ENCODE measurements around the gene ZNF214.

ZNF214 gene

GRCh38 chr11:7019500-7020182, 505 bp downstream of the ZNF214 start:
- no peaks in the 10 kb centered on the region for H3K9me2 ChIP-seq (replicated peaks; ENCODE audit: low read depth, low read length)
- no peaks in the 10 kb centered on the region for H3K4me1 ChIP-seq (ENCODE audit: insufficient read depth, low read length, poor library complexity, severe bottlenecking)
- no peaks in the 10 kb centered on the region for H4K20me1 ChIP-seq (ENCODE audit: insufficient read depth, low read length, poor library complexity, severe bottlenecking)
- H3K9ac ChIP-seq (ENCODE audit: low read depth, low read length, poor library complexity, severe bottlenecking), result no peak overlapping the region
- no peaks in the 10 kb centered on the region for H3K36me3 ChIP-seq (ENCODE audit: insufficient read depth, low read length)
- no peaks in the 10 kb centered on the region for H3K27me3 ChIP-seq (ENCODE audit: insufficient read depth, low read length, poor library complexity, severe bottlenecking)
- TF ChIP-seq EZH2phosphoT487 (IDR thresholded peaks at IDR 0.05; ENCODE audit: borderline replicate concordance) (no peak), CTCF (conservative IDR thresholded peaks at IDR 0.05; ENCODE audit: low read length) (no peak)
- H3K79me2 ChIP-seq (ENCODE audit: insufficient read depth, low read length), result no peaks in the 10 kb centered on the region
- no peak overlapping the region for H3K4me3 ChIP-seq (ENCODE audit: low read length, poor library complexity, severe bottlenecking)
- H3K4me2 ChIP-seq (ENCODE audit: low read depth, low read length, poor library complexity, severe bottlenecking), result no peak overlapping the region
- H2AFZ ChIP-seq (ENCODE audit: low read length), result no peak overlapping the region
- H3K9me3 ChIP-seq (ENCODE audit: insufficient read depth, low read depth, low read length), result no peaks in the 10 kb centered on the region
- H3F3A ChIP-seq (ENCODE audit: low read depth), result no peaks in the 10 kb centered on the region

GRCh38 chr11:7016011-7016410, 4.1 kb downstream of the ZNF214 start:
- no peaks in the 10 kb centered on the region for H3K4me1 ChIP-seq (ENCODE audit: insufficient read depth, low read length, poor library complexity, severe bottlenecking)
- no peaks in the 10 kb centered on the region for H3K9me3 ChIP-seq (ENCODE audit: insufficient read depth, low read depth, low read length)
- no peaks in the 10 kb centered on the region for H3K9me2 ChIP-seq (replicated peaks; ENCODE audit: low read depth, low read length)
- no peaks in the 10 kb centered on the region for H3K36me3 ChIP-seq (ENCODE audit: insufficient read depth, low read length)
- TF ChIP-seq CTCF (conservative IDR thresholded peaks at IDR 0.05; ENCODE audit: low read length), result no peak
- no peak for TF ChIP-seq EZH2phosphoT487 (IDR thresholded peaks at IDR 0.05; ENCODE audit: borderline replicate concordance)
- H3F3A ChIP-seq (ENCODE audit: low read depth), result no peaks in the 10 kb centered on the region
- H3K4me3 ChIP-seq (ENCODE audit: low read length, poor library complexity, severe bottlenecking), result no peak overlapping the region
- no peak overlapping the region for H2AFZ ChIP-seq (ENCODE audit: low read length)
- H3K27me3 ChIP-seq (ENCODE audit: insufficient read depth, low read length, poor library complexity, severe bottlenecking), result no peaks in the 10 kb centered on the region
- no peaks in the 10 kb centered on the region for H3K79me2 ChIP-seq (ENCODE audit: insufficient read depth, low read length)
- H3K4me2 ChIP-seq (ENCODE audit: low read depth, low read length, poor library complexity, severe bottlenecking), result no peak overlapping the region
- H4K20me1 ChIP-seq (ENCODE audit: insufficient read depth, low read length, poor library complexity, severe bottlenecking), result no peaks in the 10 kb centered on the region
- no peak overlapping the region for H3K9ac ChIP-seq (ENCODE audit: low read depth, low read length, poor library complexity, severe bottlenecking)

DNA sequence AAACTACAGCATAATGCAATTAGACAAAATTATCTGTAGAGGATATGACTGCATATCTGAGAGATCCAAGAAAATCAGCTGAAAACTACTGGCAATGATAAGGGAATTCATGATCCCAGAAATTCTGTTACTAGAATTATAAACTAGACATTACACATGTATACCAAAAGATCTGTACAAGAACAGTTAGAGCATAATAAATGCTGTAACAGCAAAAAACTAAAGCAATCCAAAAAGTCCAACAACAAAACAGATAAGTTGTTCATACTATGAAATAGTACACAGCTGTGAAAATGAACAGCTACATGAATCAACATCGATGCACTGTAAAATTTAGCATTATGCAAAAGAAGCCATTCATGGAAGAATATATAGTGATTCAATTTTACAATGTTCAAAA, 6.0 kb downstream of the ZNF214 start:
- TF ChIP-seq CTCF (conservative IDR thresholded peaks at IDR 0.05; ENCODE audit: low read length), result no peak
- TF ChIP-seq EZH2phosphoT487 (IDR thresholded peaks at IDR 0.05; ENCODE audit: borderline replicate concordance), result no peak
- Histone ChIP-seq H3K36me3 (ENCODE audit: insufficient read depth, low read length) (no peaks in the 10 kb centered on the region), H3K4me1 (ENCODE audit: insufficient read depth, low read length, poor library complexity, severe bottlenecking) (no peaks in the 10 kb centered on the region), H3K9me2 (replicated peaks; ENCODE audit: low read depth, low read length) (no peaks in the 10 kb centered on the region), H3K4me2 (ENCODE audit: low read depth, low read length, poor library complexity, severe bottlenecking) (no peak overlapping the region), H3K4me3 (ENCODE audit: low read length, poor library complexity, severe bottlenecking) (no peak overlapping the region), H3K9ac (ENCODE audit: low read depth, low read length, poor library complexity, severe bottlenecking) (no peak overlapping the region), H3K27me3 (ENCODE audit: insufficient read depth, low read length, poor library complexity, severe bottlenecking) (no peaks in the 10 kb centered on the region), H4K20me1 (ENCODE audit: insufficient read depth, low read length, poor library complexity, severe bottlenecking) (no peaks in the 10 kb centered on the region), H2AFZ (ENCODE audit: low read length) (no peak overlapping the region), H3K79me2 (ENCODE audit: insufficient read depth, low read length) (no peaks in the 10 kb centered on the region), H3K9me3 (ENCODE audit: insufficient read depth, low read depth, low read length) (no peaks in the 10 kb centered on the region), H3F3A (ENCODE audit: low read depth) (no peaks in the 10 kb centered on the region)

Data from Loucy (cell line).